NCI-H748 (cell line): ENCODE results near the gene CTDSP1.

Experiments
- DNase-seq: peaks from one replicate; lab custom pipeline; 2025; ENCODE audit not compliant: unreplicated experiment; lab: John Stamatoyannopoulos, UW

The CTDSP1 gene

DNA sequence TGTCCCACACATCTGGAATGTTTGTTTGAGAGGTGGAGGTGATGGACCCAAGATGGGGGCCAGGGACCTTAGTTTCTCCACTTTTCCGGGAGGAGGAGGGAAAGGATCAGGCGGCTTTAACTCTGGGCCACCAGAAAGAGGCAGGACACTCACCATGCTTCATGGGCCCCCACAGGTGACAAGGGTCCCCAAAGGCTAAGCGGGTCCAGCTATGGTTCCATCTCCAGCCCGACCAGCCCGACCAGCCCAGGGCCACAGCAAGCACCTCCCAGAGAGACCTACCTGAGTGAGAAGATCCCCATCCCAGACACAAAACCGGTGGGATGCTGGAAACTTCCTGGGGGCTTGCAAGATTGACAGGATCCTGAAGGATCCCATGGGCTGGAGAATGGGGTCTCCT, 16.9 kb upstream of the CTDSP1 start:
- DNase-seq, result no peak

DNA sequence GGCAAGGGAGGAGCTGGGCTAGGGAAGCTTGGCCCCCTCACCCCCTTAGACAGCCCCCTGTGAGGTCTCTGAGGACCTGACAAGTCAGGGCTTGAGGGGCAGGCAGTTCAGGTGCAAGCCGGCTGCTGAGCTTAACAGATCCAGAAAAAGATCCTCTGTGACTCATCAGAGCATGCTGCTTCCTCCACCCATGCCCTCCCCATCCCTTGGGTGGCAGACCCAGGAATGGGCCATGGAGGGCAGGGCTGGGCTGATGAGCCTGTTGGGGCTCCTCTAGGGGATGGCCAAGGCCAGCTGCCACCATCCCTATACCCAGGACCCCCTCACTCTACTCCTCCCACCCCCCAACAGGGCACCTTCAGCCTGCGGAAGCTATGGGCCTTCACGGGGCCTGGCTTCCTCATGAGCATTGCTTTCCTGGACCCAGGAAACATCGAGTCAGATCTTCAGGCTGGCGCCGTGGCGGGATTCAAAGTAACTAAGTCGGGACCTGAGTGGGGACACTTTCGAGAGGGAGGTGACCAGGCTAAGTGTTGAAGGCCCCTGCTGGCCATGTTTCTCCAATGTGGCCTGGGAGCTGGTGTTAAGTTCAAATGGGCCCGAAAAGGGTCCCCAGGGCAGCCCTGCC, 15.7 kb upstream of the CTDSP1 start:
- DNase-seq, result no peak

DNA sequence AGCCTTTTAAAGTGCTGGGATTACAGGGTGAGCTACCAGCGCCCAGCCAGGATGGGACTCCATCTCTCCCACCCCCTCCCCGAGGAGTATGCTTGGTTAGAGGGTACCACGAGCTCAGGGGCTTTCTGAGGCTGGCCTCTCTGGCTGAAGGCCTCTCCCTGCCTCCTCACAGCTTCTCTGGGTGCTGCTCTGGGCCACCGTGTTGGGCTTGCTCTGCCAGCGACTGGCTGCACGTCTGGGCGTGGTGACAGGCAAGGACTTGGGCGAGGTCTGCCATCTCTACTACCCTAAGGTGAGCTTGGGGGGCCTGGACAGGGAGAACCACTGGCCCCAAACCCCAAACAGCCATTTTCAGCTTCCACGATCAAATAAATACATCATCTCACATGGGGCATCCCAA, 14.7 kb upstream of the CTDSP1 start:
- DNase-seq, result no peak

DNA sequence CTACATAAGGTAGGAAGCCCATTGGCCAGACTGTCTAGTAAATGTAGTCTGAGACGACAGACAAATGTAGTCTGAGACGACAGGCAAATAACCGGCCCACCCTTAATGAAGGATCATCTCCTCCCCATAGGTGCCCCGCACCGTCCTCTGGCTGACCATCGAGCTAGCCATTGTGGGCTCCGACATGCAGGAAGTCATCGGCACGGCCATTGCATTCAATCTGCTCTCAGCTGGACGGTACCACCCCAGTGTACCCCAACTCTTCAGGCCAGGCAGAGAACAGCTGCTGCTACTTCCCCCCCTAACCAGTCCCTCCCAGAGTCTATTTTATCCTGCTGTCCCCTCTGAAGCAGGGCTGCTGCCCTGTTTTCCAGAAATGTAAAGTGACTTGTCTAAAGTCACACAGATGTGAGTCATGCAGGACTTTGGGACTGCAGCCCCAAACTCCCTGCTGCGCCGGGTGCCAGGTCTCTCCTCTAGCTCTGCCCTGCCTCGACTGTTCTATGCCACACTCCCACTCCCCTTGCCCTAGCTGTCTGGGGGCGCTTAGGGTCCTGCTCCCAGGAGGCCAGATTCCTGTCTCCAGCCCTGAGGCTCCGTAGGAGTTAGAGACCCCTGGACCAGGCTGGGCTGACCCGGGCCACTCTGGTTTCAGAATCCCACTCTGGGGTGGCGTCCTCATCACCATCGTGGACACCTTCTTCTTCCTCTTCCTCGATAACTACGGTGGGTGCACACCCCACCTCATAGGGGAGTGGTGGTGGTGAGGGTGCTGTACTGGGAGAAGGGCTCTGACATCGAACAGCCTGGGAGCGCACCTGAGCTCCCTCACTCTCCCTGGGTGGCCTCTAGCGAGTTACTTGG, 12.9 kb upstream of the CTDSP1 start:
- no peak for DNase-seq

DNA sequence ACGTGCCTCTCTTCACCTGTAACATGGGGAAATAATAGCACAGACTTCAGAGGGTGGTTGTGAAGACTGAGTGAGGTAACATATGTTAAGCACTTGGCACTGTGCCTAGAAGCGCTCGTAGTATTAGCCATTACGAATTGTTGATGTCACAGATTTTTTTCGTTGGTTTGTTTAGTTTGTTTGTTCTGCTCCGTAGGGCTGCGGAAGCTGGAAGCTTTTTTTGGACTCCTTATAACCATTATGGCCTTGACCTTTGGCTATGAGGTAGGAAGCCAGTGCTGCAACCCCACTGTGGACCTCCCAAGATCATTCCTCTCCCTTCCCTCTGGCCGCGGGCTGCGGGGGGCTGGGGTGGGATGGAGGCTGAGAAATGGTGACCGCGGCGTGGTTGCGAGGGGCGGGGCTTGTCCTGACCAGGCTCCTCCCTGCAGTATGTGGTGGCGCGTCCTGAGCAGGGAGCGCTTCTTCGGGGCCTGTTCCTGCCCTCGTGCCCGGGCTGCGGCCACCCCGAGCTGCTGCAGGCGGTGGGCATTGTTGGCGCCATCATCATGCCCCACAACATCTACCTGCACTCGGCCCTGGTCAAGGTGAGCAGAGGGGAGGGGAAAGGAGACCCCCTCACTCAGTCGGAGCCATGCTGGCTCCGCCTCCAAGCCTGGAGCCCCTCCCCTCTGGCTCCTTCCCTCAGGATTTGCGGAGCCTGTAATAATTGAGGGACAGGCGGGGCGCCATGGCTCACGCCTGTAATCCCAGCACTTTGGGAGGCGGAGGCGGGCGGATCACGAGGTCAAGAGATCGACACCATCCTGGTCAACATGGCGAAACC, 12.1 kb upstream of the CTDSP1 start:
- DNase-seq, result peak; percentile 82

DNA sequence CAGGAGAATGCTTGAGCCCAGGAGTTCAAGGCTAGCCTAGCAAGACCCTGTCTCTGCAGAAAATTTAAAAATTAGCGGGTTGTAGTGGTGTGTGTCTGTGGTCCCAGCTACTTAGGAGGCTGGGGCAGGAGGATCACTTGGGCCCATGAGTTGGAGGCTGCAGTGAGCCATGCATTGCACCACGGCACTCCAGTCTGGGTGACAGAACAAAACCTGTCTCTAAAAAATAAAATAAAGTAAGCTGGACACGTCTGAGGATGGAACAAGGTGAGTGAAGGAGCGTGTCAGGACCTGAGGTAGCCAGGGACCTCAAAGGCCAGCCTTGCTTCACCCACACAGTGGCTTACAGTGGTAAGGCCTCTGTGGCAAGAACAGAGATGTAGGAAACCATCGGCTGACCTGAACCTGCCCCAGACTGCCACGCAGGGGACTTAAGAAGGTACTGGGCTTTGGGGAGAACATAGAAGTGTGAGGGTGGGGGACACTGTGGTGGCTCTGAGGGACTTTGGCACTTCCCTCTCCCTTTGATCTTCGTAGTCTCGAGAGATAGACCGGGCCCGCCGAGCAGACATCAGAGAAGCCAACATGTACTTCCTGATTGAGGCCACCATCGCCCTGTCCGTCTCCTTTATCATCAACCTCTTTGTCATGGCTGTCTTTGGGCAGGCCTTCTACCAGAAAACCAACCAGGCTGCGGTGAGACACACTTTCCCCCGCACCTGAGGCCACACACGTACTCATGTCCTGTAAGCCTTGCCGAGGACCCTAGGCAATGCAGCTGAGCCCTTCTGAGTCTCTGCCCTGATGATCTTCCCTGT, 10.1 kb upstream of the CTDSP1 start:
- no peak for DNase-seq

DNA sequence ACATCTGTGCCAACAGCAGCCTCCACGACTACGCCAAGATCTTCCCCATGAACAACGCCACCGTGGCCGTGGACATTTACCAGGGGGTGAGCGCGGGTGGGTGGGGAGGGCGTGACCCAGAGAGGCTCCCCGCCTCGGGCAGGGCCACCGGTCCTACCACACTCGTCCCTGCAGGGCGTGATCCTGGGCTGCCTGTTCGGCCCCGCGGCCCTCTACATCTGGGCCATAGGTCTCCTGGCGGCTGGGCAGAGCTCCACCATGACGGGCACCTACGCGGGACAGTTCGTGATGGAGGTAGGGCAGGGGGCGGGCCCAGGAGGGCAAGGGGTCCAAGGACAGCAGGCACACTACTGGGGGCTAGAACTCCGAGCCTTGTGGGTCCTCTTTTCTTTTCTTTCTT, 8.5 kb upstream of the CTDSP1 start:
- DNase-seq, result no peak

DNA sequence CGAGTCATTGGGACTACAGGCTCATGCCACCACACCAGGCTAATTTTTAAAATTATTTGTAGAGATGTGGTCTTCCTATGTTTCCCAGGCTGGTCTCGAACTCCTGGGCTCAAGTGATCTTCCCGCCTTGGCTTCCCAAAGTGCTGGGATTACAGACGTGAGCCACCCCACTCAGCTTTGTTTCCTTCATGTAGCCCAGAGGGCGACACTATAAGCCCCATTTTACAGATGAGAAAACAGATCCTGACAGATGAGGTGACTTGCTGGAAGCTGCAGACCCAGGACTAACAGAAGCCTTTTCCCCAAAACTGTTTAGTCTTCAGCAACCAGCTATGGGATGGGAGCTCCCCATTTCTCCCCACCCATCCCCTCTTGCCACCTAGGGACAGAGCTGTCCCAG, 7.2 kb upstream of the CTDSP1 start:
- no peak for DNase-seq

DNA sequence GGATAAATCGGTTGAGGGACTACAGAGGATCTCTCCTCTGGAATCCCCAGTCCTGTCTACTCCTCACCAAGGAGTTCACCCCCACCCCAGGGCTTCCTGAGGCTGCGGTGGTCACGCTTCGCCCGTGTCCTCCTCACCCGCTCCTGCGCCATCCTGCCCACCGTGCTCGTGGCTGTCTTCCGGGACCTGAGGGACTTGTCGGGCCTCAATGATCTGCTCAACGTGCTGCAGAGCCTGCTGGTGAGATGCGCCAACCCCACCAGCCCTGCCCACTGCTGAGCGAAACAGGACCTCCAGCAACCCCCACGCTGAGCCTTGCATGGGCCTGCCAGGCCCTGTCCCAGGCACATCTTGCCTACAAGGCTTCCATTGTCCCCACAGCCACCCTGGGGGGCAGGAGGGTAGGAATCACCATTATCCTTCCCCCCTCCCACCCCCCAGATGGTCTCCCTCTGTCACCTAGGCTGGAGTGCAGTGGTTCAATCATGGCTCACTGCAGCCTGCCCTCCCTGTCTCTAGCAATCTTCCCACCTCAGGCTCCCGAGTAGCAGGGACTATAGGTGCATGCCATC, 6.7 kb upstream of the CTDSP1 start:
- no peak for DNase-seq

DNA sequence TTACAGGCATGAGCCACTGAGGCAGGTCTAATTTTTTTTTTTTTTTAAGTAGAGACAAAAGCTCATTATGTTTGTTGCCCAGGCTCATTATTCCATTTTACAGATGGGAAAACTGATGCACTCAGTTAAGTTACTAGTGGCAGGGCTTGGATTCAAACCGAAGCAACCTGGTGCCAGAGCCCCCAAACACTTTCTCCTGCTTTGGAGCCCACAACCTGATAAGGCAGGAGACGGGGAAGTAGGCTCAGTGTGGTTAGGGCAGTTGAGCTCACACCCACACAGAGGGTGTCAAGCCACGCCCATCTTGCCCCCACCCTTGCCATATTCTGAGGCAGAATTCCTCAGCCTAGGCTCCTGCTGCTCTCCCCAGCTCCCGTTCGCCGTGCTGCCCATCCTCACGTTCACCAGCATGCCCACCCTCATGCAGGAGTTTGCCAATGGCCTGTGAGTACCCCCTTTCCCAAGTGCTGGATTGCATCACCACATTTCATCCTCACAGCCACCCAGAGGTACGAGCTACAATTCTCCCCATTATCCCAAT, 5.8 kb upstream of the CTDSP1 start:
- DNase-seq, result no peak

DNA sequence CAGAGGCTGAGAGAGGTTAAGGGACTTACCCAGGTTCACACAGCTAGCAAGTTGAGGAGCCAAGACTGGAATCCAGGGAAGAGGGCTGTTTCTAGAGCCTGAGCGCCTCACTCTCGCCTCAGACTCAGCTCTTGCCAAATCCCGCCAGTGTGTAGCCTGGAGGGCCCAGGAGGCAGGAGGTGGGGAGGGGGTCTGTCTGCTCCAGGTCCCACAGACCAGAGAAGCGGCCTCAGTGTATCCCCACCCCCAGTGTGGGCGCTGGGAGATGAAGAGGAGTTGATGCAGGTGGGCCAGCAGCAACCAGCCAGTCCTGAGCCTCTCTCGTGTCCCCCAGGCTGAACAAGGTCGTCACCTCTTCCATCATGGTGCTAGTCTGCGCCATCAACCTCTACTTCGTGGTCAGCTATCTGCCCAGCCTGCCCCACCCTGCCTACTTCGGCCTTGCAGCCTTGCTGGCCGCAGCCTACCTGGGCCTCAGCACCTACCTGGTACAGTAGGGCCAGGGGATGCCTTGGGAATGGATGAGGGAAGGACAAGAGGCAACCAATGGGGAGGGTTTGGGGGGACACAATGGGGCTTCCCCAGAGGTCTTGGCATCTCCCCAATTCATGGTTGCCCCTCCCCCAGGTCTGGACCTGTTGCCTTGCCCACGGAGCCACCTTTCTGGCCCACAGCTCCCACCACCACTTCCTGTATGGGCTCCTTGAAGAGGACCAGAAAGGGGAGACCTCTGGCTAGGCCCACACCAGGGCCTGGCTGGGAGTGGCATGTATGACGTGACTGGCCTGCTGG, 5.2 kb upstream of the CTDSP1 start:
- DNase-seq, result no peak

DNA sequence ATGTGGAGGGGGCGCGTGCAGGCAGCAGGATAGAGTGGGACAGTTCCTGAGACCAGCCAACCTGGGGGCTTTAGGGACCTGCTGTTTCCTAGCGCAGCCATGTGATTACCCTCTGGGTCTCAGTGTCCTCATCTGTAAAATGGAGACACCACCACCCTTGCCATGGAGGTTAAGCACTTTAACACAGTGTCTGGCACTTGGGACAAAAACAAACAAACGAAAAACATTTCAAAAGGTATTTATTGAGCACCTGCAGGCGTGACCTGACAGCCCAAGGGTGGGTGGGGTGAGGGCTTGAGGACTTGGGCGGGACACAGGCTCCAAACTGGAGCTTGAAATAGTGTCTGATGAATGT, 4.6 kb upstream of the CTDSP1 start:
- no peak for DNase-seq

DNA sequence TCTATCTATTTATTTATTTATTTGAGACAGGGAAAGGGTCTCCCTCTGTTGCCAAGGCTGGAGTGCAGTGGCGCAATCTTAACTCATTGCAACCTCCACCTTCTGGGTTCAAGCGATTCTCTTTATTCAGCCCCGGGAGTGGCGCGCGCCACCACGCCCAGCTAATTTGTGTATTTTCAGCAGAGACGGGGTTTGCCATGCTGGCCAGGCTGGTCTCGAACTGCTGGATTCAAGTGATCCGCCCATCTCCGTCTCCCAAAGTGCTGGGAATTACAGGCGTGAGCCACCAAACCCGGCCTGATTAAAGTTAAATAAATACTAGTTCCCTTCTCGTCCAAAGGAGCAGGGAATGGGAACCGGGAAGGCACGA, 4.2 kb upstream of the CTDSP1 start:
- DNase-seq, result peak; percentile 73

DNA sequence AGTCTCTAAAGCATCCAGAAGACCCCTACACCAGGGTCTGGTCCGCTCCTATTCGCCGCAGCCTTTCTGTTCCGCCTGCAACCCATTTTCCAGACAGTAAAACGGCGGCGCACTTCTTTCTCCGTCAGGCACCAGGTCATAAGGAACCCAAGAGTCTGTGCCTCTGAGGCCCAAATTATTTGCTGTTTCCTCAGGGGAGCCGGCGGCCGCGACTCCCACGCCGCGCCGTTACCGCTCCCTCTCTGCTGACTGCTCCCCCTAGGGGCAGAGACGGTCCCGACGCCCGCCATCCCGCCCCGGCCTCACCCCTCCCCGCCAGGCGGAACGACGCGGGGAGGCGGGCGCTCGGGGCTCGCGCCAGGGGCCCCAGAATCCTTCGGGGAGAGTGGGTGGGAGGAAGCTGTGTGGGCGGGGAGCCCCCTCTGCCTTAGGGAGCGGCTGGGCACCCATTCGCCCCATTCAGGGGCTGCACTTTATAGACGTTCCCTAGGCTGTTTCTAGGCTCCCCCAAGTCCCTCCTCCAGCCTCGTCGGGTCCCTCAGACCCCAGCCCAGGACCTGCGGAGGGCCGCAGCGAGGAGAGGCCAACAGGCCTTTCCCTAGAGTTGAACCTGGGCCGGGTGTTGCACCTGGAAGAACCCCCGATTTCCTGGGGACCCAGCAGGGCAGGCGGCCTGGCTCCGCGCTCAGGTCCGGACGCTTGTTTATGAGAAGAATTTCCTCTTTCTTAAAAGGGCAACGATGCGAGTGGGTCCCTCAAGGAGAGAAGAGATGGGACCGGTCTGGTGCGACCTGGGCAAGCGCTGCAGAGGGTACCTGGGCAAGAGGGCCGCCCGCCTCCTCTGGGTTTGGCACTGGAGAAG, 3.6 kb upstream of the CTDSP1 start:
- DNase-seq, result peak; percentile 96

DNA sequence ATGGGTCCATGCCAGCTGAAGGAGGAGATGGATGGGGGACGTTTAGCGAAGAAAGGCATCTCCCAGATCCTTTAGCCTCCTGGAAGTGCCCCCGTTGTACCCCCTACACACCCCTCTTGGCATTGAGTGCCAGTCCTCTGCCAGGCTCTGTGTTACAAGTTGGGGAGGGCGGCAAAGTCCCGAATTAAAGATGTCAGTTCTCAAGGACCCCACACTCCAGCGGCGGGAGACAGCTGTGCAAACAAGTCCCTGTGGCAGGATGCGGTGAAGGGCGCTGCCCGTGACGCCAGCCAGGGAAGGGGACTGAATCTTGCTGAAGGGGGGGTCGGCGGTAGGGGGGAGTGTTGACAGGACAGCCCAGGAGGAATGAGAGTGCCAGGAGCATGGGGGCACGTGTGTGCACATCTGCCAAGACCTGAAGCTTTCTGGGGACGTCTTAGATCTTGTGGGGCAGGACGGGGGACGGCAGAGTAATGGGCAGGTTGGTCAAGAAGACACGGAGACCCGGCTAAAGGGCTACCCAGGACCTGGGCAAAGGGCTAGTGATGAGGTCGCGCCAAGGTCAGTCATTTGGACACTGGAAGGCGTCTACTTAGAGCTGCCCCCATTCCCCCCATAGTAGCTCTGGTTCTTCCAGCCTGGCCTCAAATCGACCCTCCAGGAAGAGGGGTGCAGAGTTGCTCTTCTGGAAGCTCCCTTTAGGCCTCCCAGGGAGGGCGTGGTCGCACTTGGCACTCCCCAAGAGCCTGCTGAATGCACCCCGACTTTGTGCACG, 2.8 kb upstream of the CTDSP1 start:
- peak; percentile 93 for DNase-seq

DNA sequence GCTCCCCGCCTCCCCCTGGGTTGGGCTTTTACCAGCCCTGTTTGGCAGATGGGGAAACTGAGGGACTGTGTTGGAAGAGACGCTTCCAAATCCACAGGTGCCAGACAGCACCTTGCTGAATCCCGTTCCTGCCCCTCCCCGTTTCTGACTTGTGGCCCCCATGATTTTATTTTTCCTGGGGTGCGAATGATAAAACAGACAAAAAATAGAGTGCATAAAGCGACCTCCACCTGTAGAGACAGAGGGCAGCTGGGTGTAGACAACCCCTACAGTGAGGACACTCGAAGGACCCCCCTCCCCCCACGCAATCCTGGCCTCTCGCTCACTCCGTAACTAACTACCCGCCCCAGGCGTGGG, 2.2 kb upstream of the CTDSP1 start:
- no peak for DNase-seq

DNA sequence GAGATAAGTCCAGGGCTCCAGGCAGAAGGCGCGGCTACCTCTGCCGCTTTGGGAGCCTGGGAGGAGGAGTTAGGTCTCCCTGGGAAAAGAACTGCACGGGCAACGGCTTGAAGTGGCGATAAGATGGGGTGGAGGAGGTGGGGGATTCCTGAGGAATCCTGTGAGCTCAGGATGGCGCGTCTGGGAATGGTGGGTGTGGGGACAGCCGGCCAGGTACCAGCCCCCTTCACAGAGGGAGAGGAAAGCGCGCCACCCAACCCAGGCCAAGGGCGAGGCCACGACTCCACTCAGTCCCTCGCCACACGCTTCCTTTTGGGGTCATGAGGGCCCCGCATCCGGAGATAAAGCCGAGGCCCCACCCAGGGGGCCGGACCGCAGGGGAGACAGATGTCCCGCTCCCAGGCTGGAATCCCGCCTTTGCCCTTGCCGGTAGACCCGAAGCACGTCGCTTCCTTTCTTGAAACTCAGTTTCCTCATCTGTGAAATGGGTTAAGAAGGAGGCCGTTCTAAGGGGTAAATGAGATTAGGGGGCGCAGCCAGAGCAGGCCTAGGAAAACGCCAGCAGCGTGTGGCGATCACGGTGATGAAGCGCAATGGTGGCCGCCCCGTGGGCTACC, 1.7 kb upstream of the CTDSP1 start:
- peak; percentile 67 for DNase-seq
